ENCODE results near the gene POLA1.

POLA1 gene

GRCh38 chrX:24741330-24741729 is 47.6 kb downstream of the POLA1 start:
- DNase-seq (ENCODE audit: insufficient read length, low spot score) = no peak
- no peak for TF ChIP-seq POLR2A (IDR thresholded peaks at IDR 0.05; ENCODE audit: low read depth, low read length)
- no peak for FAIRE-seq

DNA sequence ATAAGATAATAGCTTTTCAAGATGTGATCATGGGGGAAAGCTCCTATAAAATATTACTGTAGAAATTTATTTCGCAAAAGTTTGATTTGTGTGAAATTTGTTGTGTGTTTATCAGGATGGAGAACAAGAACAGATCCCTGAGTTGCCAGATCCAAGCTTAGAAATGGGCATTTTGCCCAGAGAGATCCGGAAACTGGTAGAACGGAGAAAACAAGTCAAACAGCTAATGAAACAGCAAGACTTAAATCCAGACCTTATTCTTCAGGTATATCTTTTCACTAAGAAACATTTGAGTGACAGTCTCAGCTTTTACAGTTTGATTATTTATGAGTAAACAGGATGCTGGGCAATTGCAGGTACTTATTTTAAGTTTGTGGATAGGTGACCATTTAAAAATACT is 54.5 kb downstream of the POLA1 start:
- FAIRE-seq (no peak), DNase-seq (ENCODE audit: insufficient read length, low spot score) (no peak)
- TF ChIP-seq POLR2A (IDR thresholded peaks at IDR 0.05; ENCODE audit: low read depth, low read length) = no peak

DNA sequence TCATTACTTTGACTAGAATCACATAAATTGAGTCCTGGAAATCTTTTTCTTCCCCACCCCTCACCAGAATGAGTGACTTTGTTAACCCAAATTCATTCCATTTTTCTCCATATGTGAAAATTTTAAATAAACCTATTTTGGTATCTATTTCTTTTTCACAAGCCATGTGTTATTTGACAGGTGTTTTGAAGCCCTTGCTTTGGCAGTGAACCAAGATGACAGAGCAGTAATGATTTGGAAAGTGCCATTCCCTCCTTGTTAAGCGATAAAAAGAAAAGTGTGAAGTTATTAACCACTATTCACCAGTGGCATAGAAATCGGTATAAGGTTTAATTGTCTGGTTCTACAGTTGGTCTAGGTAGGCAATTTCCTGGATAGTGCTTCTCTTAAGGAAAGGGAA is 66.1 kb downstream of the POLA1 start:
- FAIRE-seq (no peak), DNase-seq (ENCODE audit: insufficient read length, low spot score) (no peak)
- TF ChIP-seq POLR2A (IDR thresholded peaks at IDR 0.05; ENCODE audit: low read depth, low read length) = no peak

- no peak for FAIRE-seq
- no peak for DNase-seq (ENCODE audit: insufficient read length, low spot score)
- no peak for TF ChIP-seq POLR2A (IDR thresholded peaks at IDR 0.05; ENCODE audit: low read depth, low read length)
Measured at GRCh38 chrX:24760363-24761000, 66.8 kb downstream of the POLA1 start.

DNA sequence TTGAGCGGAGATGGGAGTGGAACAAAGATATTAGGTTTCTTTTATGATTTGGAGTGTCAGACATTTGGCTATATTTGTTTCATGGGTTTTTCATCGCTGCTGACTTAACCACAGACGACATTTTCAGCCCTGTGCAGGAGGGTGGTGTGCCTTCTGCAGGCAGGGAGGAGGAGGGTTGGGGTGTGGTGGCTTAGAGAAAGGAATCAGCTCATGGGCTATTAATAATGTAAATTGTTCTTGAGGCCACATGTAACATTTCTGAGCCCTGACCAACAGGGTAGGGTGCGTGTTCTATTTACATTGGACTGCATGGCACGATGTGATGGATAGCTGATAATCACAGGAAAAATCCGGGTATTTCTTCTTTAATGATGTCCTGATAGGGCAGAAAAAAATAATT is 67.6 kb downstream of the POLA1 start:
- DNase-seq (ENCODE audit: insufficient read length, low spot score) (no peak), FAIRE-seq (no peak)
- TF ChIP-seq POLR2A (IDR thresholded peaks at IDR 0.05; ENCODE audit: low read depth, low read length) = no peak

DNA sequence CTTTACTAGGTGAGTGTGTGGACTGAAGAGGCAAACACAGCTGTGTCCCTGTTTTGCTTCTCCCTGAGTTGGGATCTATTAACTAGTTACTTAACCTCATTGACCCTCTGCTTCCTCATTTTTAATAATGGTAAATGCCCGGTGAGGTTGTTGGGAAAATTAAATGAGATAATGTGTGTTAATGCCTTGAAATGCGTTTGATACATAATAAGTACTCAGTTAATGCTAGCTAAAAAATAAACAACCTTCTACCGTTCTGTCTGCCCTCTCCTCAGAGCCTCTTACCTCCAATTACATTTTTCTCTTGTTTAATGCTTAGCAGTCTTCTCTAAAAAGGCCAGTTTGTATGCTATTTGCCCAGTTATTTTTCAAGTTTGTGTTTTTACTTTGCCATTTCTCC is 70.3 kb downstream of the POLA1 start:
- no peak for TF ChIP-seq POLR2A (IDR thresholded peaks at IDR 0.05; ENCODE audit: low read depth, low read length)
- DNase-seq (ENCODE audit: insufficient read length, low spot score) (no peak), FAIRE-seq (no peak)

- no peak for TF ChIP-seq POLR2A (IDR thresholded peaks at IDR 0.05; ENCODE audit: low read depth, low read length)
- FAIRE-seq (no peak), DNase-seq (ENCODE audit: insufficient read length, low spot score) (no peak)
Measured at GRCh38 chrX:24767557-24767956, 73.8 kb downstream of the POLA1 start.

- TF ChIP-seq POLR2A (IDR thresholded peaks at IDR 0.05; ENCODE audit: low read depth, low read length) = no peak
- FAIRE-seq (no peak), DNase-seq (ENCODE audit: insufficient read length, low spot score) (no peak)
Measured at GRCh38 chrX:24768556-24768955, 74.8 kb downstream of the POLA1 start.

- FAIRE-seq (no peak), DNase-seq (ENCODE audit: insufficient read length, low spot score) (no peak)
- TF ChIP-seq POLR2A (IDR thresholded peaks at IDR 0.05; ENCODE audit: low read depth, low read length) = no peak
Measured at GRCh38 chrX:24774650-24775049, 80.9 kb downstream of the POLA1 start.

DNA sequence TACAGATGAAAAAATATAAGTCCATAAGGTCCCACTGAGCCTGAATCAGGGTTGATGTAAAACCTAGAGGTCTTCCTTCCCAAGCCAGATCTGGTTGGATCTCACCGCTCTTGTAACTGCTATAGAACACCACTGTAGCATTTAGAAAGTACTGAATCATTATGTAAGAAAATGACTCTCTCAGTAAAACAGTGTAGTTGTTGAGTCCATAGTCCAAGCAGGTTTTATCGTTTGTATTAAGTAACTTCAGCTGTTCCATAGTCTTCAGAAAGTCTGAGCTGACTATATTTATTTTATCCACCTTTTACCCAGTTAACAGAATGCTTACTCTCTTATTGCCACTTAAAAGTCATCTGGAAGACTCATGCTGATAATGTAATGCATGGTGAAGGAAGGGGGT is 82.2 kb downstream of the POLA1 start:
- FAIRE-seq (no peak), DNase-seq (ENCODE audit: insufficient read length, low spot score) (no peak)
- TF ChIP-seq POLR2A (IDR thresholded peaks at IDR 0.05; ENCODE audit: low read depth, low read length) = no peak

DNA sequence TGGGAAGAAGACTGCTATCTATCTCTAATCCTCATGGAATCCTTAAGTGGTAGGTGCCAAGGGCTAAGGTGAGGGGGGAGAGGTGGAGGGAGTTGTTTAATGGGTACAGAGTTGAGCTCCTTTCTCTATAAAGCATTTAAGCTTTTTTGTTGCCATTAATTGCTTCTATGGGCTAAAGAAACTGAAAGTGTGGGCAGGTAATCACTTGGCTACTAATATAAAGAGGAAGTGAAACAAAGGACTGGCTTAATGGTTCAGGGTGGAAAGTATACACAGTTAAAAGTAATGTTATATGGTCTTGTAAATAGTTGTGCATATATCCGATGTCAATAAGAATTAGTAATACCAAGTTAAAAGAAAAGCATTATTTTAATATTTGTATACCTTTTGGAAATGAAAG is 83.9 kb downstream of the POLA1 start:
- DNase-seq (ENCODE audit: insufficient read length, low spot score) = no peak
- TF ChIP-seq POLR2A (IDR thresholded peaks at IDR 0.05; ENCODE audit: low read depth, low read length) = no peak
- FAIRE-seq = no peak

DNA sequence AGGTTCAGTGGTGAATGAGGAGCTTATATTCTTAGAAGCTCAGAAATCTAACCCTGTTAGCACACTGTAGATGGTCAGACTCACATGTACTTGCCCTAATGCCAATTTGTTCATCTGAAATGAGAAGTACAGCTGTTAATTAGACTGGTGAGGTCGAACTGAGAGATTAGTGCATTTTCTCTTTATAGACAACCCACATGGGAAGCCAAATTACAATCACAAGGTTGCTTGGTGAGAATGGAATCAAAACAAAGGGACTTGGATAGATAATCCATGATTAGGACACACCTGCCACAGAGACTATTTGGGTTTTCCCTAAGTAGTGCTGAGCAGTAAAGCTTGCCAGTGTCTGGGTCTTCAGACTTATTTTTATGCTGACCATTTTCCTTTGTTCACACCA is 88.3 kb downstream of the POLA1 start:
- FAIRE-seq (no peak), DNase-seq (ENCODE audit: insufficient read length, low spot score) (no peak)

DNA sequence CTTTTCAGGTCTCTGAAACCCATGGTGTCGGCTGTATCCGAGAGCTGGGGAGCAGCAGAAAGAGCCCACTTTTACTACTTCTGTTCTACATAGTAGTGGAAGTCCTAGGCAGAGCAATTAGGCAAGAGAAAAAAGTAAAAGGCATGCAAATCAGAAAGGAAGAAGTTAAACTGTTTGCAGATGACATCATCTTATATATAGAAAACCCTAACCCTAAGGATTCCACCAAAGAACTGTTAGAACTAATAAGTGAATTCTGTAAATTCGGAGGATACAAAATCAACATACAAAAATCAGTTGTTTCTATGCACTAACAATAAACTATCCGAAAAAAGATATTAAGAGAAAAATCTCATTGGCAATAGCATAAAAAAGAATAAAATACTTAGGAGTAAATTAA is 95.3 kb downstream of the POLA1 start:
- FAIRE-seq (no peak), DNase-seq (ENCODE audit: insufficient read length, low spot score) (no peak)
- TF ChIP-seq POLR2A (IDR thresholded peaks at IDR 0.05; ENCODE audit: low read depth, low read length) = no peak

More for the DNA sequence above, 88.3 kb downstream of the POLA1 start:
- TF ChIP-seq POLR2A (IDR thresholded peaks at IDR 0.05; ENCODE audit: low read depth, low read length) = no peak

- DNase-seq (ENCODE audit: insufficient read length, low spot score) (no peak), FAIRE-seq (no peak)
- TF ChIP-seq POLR2A (IDR thresholded peaks at IDR 0.05; ENCODE audit: low read depth, low read length) = no peak
Measured at GRCh38 chrX:24790166-24790565, 96.4 kb downstream of the POLA1 start.

GRCh38 chrX:24796204-24796603 is 102.5 kb downstream of the POLA1 start:
- FAIRE-seq (no peak), DNase-seq (ENCODE audit: insufficient read length, low spot score) (no peak)
- no peak for TF ChIP-seq POLR2A (IDR thresholded peaks at IDR 0.05; ENCODE audit: low read depth, low read length)

GRCh38 chrX:24799078-24799477 is 105.4 kb downstream of the POLA1 start:
- TF ChIP-seq POLR2A (IDR thresholded peaks at IDR 0.05; ENCODE audit: low read depth, low read length) = no peak
- DNase-seq (ENCODE audit: insufficient read length, low spot score) = no peak
- no peak for FAIRE-seq

All from H54 (cell line).